EL (cell line): ENCODE measurements around the gene USP22.
"Not testable (repeated sequence)": the region's sequence is repeated elsewhere in the genome, so short reads cannot be mapped to it uniquely, and the experiment has no call there.

Experiments used
- DNase-seq: peaks from one replicate; pipeline ENCODE4 v3.0.0-alpha.2; 2016

USP22 gene

GRCh38 chr17:21042458-21043295, at the start of gene USP22:
USP22 (minus strand) TSS chr17:21043011; CDS start chr17:21042835, 176 bp downstream.
- DNase-seq, result no peak

- no peak for DNase-seq
These were observed 48.2 kb upstream of the USP22 start for GRCh38 chr17:21090902-21091618.

- DNase-seq, result no peak
These were observed 47.4 kb upstream of the USP22 start for GRCh38 chr17:21089933-21090901.

GRCh38 chr17:21089145-21089544, 46.3 kb upstream of the USP22 start:
- DNase-seq, result peak; percentile 68

- DNase-seq, result no peak
These were observed 42.9 kb upstream of the USP22 start for GRCh38 chr17:21085707-21086106.

- DNase-seq, result not testable (repeated sequence)
These were observed 42.5 kb upstream of the USP22 start for GRCh38 chr17:21085280-21085679.

GRCh38 chr17:21082001-21082436, 39.2 kb upstream of the USP22 start:
- no peak for DNase-seq

- no peak for DNase-seq
These were observed 36.4 kb upstream of the USP22 start for GRCh38 chr17:21079196-21079595.

- DNase-seq, result no peak
These were observed 35.4 kb upstream of the USP22 start for GRCh38 chr17:21078016-21078780.

GRCh38 chr17:21077281-21077680, 34.5 kb upstream of the USP22 start:
- DNase-seq, result no peak

GRCh38 chr17:21076242-21076641, 33.4 kb upstream of the USP22 start:
- no peak for DNase-seq

GRCh38 chr17:21075739-21076085, 32.9 kb upstream of the USP22 start:
- no peak for DNase-seq

- DNase-seq, result no peak
These were observed 30.0 kb upstream of the USP22 start for GRCh38 chr17:21072745-21073197.

- DNase-seq, result peak; percentile 21
These were observed 23.6 kb upstream of the USP22 start for GRCh38 chr17:21066394-21066793.

GRCh38 chr17:21061971-21062526, 19.2 kb upstream of the USP22 start:
- no peak for DNase-seq

- DNase-seq, result no peak
These were observed 18.5 kb upstream of the USP22 start for GRCh38 chr17:21061158-21061835.

GRCh38 chr17:21059761-21060160, 16.9 kb upstream of the USP22 start:
- no peak for DNase-seq

- peak; percentile 51 for DNase-seq
These were observed 15.5 kb upstream of the USP22 start for GRCh38 chr17:21058098-21058893.

- not testable (repeated sequence) for DNase-seq
These were observed 10.2 kb upstream of the USP22 start for GRCh38 chr17:21053056-21053455.

- DNase-seq, result no peak
These were observed 6.6 kb upstream of the USP22 start for GRCh38 chr17:21049457-21049856.
